ENCODE data around the gene NAT9.

Gene NAT9

GRCh38 chr17:74776044-74776962 is at the start of gene NAT9:
Gene NAT9, minus strand, starts transcription at chr17:74776345. Its CDS starts 647 bp downstream, at chr17:74775698.
- DNase-seq: peak; percentile 94 to 98 (median 96)

DNA sequence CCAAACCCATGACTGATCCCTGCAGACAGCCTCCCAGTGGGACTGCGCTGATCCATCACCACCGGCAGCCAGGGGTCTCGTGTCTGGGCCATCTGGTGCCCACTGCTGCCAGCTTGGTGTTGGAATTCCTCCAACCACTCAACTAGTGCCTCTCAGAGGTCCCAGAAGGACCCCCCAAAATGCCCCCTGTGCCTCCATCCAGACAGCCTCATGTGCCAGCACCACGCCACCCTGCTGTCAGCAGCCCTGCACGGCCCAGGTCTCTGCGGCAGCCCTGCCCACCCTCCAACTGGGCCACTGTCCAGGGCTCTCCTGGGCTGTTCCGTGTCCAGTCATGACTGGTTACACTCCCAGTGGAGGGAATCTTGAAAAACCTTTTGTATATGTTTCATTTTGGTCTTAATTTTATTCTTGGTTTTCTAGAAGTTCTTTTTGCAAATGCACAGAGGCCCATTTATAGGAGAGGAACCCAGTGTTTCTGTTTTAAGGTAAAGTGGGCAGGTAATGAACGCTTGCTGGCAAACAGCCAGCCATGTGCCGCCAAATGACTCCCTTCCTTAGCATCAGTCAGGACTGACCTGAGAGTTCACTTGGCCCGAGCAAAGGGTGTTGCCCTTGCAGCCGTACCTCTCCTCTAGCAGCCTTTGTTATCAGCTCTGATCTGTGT is 48.9 kb upstream of the NAT9 start:
- DNase-seq: peak in 1 of 3 experiments; percentile 45

- no peak for DNase-seq
Observed at GRCh38 chr17:74822939-74823367, 46.8 kb upstream of the NAT9 start.

- no peak for DNase-seq
Observed at GRCh38 chr17:74822335-74822938, 46.3 kb upstream of the NAT9 start.

DNA sequence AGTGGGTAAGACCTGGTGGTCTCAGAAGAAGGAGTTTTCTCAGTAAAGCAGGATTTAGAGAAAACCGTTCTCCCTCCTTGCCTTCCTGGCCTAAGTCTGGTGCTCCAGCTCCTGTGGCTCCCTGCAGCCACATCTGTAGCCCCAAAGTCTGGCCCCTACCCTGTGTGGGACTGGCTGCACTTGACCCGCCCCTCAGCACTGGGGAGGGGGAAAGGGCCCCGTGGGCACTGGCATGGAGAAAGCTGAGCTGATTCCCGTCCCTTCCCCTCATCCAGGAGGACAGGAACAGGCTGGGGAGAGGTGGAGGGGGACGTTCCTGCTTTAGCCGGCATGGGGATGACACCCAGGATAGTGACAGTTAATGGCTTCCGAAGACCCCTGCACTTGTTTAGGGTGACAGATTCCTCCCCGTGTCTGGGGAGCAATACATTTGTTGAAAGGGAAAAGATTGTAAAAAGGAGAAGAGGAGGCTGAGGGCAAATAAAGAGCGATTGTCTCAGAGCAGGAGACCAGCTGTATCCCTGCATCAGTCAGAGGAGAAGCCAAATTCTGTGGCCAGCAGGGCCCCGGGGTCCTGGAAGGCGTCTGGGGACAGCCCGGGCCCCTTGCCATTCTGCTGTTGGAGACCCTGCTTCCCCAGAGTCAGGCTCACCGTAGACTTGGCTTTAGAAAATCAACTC is 45.6 kb upstream of the NAT9 start:
- no peak for DNase-seq

GRCh38 chr17:74819801-74820436 is 43.8 kb upstream of the NAT9 start:
- peak in 1 of 3 experiments; percentile 47 for DNase-seq

DNA sequence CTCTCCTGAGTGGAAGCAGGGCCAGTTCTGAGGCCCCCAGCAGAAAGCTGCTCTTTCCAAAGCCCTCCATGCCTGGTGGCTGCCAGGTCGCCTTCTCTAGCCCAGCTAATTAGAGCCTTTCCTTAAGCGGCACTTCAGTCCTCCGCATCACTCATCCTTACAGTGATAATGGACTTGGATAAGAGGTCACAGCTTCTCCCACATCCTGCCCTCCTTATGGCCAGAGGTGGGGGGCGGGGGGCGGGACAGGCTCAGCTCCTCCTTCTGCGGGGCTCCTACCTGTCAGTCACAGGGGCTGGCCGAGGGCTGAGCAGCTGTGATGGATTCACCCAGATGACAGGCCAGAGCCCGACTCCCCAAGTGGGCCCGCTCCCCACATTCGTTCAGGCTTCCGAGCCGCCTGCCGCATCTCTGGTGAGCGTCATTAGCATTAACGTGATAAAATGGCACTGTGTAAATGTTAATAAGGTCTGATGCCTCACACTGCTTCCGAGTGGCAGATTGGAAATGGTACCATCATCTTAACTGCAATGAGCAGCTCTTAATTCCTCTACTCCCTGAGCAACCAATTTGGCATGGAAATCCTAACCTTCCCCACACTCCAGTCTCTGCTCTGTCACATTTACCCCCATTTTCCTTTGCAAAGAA is 42.3 kb upstream of the NAT9 start:
- DNase-seq: peak in 2 of 3 experiments; percentile 16 to 23

DNA sequence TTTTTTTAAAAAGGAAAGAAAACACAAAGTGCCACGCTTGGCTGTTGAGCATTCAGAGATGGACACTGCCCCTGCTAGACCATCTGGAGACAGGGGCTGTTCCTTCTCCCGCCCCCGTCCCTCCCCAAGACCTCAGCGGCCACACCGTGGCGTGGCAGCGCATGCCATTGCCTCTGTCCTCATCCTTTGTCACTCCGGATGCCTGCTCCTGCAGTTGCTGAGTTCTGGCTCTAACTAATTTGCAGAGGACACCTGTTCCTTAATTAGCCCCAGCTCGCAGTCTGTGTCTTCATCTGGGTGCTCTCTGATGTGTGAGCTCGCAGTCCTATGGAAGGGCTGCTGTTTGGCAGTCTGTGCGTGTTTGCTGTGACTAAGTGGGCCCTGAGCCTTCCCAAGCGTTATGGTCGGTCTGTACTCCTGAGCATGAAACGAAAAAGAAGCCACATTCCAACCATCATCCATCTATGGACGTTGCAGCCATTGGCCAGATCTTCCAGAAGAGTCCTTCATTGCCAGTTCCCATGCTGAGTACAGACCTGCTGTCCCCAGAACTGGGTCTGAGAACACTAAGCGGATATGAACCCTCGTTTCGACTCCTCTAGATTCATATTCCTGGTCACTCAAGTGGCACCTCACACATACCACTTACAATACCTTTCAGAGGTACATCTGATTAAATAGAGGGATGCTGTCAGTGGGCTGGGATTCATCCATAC is 40.9 kb upstream of the NAT9 start:
- no peak for DNase-seq

- DNase-seq: no peak
Observed at GRCh38 chr17:74815550-74816370, 39.6 kb upstream of the NAT9 start.

GRCh38 chr17:74815067-74815466 is 38.9 kb upstream of the NAT9 start:
- DNase-seq: no peak

GRCh38 chr17:74814453-74814852 is 38.3 kb upstream of the NAT9 start:
- DNase-seq: no peak

DNA sequence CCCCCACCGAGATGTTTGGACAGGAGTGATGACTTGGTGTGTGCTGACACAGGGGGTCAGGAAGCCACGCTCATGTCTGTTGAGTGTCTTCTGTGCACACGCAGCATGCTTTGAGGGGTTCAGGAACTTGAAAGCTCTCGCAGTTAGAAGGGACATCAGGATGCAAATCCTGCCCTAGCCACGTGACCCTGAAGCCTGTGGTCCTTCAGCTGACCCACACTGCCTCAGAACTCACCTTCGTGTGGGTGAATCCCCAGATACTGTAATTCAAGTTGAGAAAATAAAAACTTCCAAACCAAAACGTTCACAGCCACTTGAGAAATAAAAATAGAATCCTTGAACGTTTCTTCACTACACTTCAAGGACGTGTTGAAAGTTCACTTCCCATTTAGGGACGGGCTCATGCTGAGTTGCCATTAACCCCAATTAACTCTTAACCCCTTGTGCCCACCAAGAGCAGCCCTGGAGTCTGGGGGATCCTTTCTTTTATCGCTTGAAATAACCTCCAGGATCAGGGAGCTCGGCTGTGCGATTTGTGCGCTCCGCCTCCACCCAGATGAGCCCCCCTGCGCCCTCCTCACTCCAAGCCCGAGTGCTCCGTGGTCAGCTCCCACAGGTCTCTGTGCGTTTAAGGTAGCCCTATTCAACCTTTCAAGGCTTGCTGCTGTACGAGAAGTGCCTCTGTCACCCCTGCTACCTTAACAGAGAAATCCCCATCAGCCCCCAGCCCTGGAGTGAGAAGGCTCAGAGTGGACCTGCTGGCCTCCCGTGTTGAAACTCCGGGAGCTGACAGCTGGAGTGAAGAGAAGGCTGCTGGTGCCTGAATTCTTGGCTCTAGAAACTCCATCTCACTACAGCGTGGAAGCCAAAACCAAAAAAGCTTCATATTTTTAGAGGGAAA is 36.2 kb upstream of the NAT9 start:
- no peak for DNase-seq

GRCh38 chr17:74810699-74811485 is 34.7 kb upstream of the NAT9 start:
- no peak for DNase-seq

- no peak for DNase-seq
Observed at GRCh38 chr17:74808714-74809430, 32.7 kb upstream of the NAT9 start.

DNA sequence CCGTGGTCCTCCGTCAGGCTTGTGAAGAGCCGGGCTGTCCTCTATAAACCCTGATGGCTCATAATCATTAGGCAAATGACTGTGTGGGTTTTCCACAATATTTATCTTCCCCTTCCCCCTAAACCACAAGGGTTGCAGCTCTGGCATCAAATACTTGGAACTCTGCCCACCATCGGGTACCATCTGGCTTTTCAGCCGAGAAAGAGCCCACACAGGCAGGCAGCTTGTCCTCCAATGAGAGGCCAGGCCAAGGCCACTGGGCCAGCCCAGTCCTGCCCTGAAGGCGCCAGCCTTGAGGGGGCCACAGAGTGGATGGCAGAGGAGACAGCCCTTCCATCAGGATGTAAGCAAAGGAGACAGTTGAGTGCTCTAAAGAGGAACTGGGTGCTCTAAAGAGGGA is 31.8 kb upstream of the NAT9 start:
- peak; percentile 47 to 81 (median 55) for DNase-seq

- DNase-seq: no peak
Observed at GRCh38 chr17:74807441-74807840, 31.3 kb upstream of the NAT9 start.

DNA sequence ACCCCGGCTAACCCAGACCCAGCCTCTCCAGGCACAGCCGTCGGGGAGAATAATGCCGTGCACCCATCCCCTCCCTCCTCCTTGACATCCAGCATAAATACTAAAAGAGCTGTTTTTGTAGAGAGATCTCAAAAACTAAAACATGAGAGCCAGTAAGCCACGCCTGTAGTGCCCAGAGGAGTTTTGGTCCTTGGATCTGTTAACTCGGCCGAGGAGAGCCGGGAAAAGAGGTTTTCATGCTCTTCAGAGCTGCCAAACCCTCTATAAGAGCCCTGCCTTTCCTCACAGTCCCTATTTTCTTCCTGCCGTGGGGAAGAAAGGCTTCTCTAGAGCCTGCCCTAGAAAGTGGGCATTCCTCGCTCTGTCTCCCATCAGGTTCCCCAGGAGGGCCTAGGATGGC is 30.2 kb upstream of the NAT9 start:
- no peak for DNase-seq

- DNase-seq: no peak
Observed at GRCh38 chr17:74805591-74805991, 29.4 kb upstream of the NAT9 start.
